H1 (cell line): ENCODE measurements around the gene AVL9. TPM values are rescaled to one million over a fixed set of nuclear protein-coding genes. Genes with fewer than 3 reads are reported as not detected.

ENCODE experiments used
- CTCF ChIA-PET: fragments of 300-600 bp; sonication (Branson Sonifier 250); formaldehyde crosslinking; loops from one replicate; lab custom pipeline; 2021; ENCODE audit not compliant: partially characterized antibody; lab: Charles Lee
- POLR2A ChIA-PET: fragments of 300-600 bp; sonication (Branson Sonifier 250); formaldehyde crosslinking; loops from one replicate; lab custom pipeline; 2021; ENCODE audit warnings: inconsistent platforms; ENCODE audit not compliant: partially characterized antibody; lab: Charles Lee
- DNase-seq, 2 experiments: peaks; one replicate each; pipeline versions ENCODE4 v3.0.0 to v3.0.0-alpha.2; 2010 to 2022; ENCODE audit warnings: low spot score in 2 of 2, low read depth in 1 of 2, mixed read lengths in 1 of 2
- FAIRE-seq: peaks from 2 replicates; lab custom pipeline; 2011; peaks lifted over from hg19 to GRCh38; lab: Jason Lieb, UNC
- H2AFZ ChIP-seq: 2 replicates; pipeline ENCODE4 v1.8.1; 2012; ENCODE audit warnings: low read length, inconsistent platforms
- H2AK5ac ChIP-seq: 2 replicates; pipeline ENCODE4 v1.6.1; 2013; ENCODE audit warnings: low read depth, low read length
- H2BK120ac ChIP-seq: replicated peaks from 2 replicates; pipeline ENCODE3; 2013; ENCODE audit warnings: low read depth, low read length, inconsistent platforms
- H2BK12ac ChIP-seq: 2 replicates; pipeline ENCODE4 v1.6.1; 2013; ENCODE audit warnings: low read depth, low read length
- H2BK15ac ChIP-seq: 2 replicates; pipeline ENCODE4 v1.6.1; 2013; ENCODE audit warnings: low read length
- H2BK20ac ChIP-seq: 2 replicates; pipeline ENCODE4 v1.6.1; 2013; ENCODE audit warnings: low read length
- H2BK5ac ChIP-seq: 2 replicates; pipeline ENCODE4 v1.6.1; 2013; ENCODE audit warnings: low read depth, low read length
- H3K14ac ChIP-seq: 2 replicates; pipeline ENCODE4 v1.6.1; 2013; ENCODE audit warnings: inconsistent platforms; ENCODE audit not compliant: insufficient read length
- H3K18ac ChIP-seq: 2 replicates; pipeline ENCODE4 v1.6.1; 2013; ENCODE audit warnings: low read length; ENCODE audit errors: extremely low read depth
- H3K23ac ChIP-seq: 2 replicates; pipeline ENCODE4 v1.6.1; 2013; ENCODE audit warnings: inconsistent platforms; ENCODE audit not compliant: insufficient read length
- H3K23me2 ChIP-seq: 2 replicates; pipeline ENCODE4 v1.6.1; 2013; ENCODE audit warnings: low read depth, low read length
- H3K27ac ChIP-seq: 2 replicates; pipeline ENCODE4 v1.6.1; 2011; ENCODE audit warnings: low read depth, low read length, inconsistent platforms
- H3K27me3 ChIP-seq, 4 experiments: replicated peaks in 1 of 4; 1 replicate in 1 of 4; 2 replicates in 3 of 4; pipeline versions ENCODE4 v1.6.1 to v1.8.1; 2011 to 2013; ENCODE audit warnings: low read length in 3 of 4, mild to moderate bottlenecking in 3 of 4, inconsistent platforms in 2 of 4, mixed read lengths in 2 of 4, moderate library complexity in 1 of 4; ENCODE audit not compliant: control insufficient read depth in 3 of 4, insufficient read depth in 3 of 4; ENCODE audit errors: extremely low read depth in 1 of 4
- H3K36me3 ChIP-seq, 4 experiments: 2 replicates each; pipeline versions ENCODE4 v1.6.1 to v1.8.1; 2011 to 2013; ENCODE audit warnings: mild to moderate bottlenecking in 4 of 4, low read length in 3 of 4, moderate library complexity in 2 of 4, control low read depth in 1 of 4, inconsistent platforms in 1 of 4; ENCODE audit not compliant: insufficient read depth in 4 of 4, control insufficient read depth in 2 of 4
- H3K4ac ChIP-seq: replicated peaks from 2 replicates; pipeline ENCODE3; 2013; ENCODE audit warnings: low read length, low read depth, mixed read lengths, inconsistent platforms; ENCODE audit not compliant: insufficient read length
- H3K4me1 ChIP-seq, 4 experiments: replicated peaks in 1 of 4; 1 replicate in 1 of 4; 2 replicates in 3 of 4; pipeline versions ENCODE4 v1.6.1 to v1.8.1; 2011 to 2013; ENCODE audit warnings: low read length in 3 of 4, inconsistent platforms in 2 of 4, mixed read lengths in 1 of 4; ENCODE audit not compliant: insufficient read depth in 4 of 4, control insufficient read depth in 3 of 4
- H3K4me2 ChIP-seq, 2 experiments: 2 replicates each; pipeline versions ENCODE4 v1.6.1 to v1.8.1; 2011 to 2013; ENCODE audit warnings: low read depth in 2 of 2, low read length in 2 of 2, control low read depth in 1 of 2, inconsistent platforms in 1 of 2, mild to moderate bottlenecking in 1 of 2; ENCODE audit not compliant: insufficient read depth in 1 of 2
- H3K4me3 ChIP-seq, 4 experiments: fragments of 200-600, 300-600 bp in 1 of 4; sonication (generic), shearing (Covaris generic), sonication (Bioruptor Twin) in 1 of 4; 2 replicates each; pipeline versions ENCODE4 v1.5.1 to v1.8.1; 2011 to 2016; ENCODE audit warnings: low read length in 4 of 4, low read depth in 3 of 4, control low read depth in 2 of 4, inconsistent platforms in 2 of 4, mild to moderate bottlenecking in 2 of 4, mixed read lengths in 1 of 4, moderate library complexity in 1 of 4; ENCODE audit not compliant: insufficient read depth in 2 of 4; ENCODE audit errors: extremely low read depth in 1 of 4
- H3K56ac ChIP-seq: replicated peaks from 2 replicates; pipeline ENCODE3; 2013; ENCODE audit warnings: low read depth, mild to moderate bottlenecking, mixed read lengths, low read length, inconsistent platforms; ENCODE audit not compliant: insufficient read length
- H3K79me1 ChIP-seq: 2 replicates; pipeline ENCODE4 v1.6.1; 2013; ENCODE audit warnings: low read depth, low read length, control low read depth
- H3K79me2 ChIP-seq, 2 experiments: 2 replicates each; pipeline versions ENCODE4 v1.6.1 to v1.8.1; 2012 to 2013; ENCODE audit warnings: low read length in 2 of 2, mild to moderate bottlenecking in 2 of 2, inconsistent platforms in 1 of 2; ENCODE audit not compliant: insufficient read depth in 2 of 2, control insufficient read depth in 1 of 2
- H3K9ac ChIP-seq, 4 experiments: replicated peaks in 1 of 4; 1 replicate in 1 of 4; 2 replicates in 3 of 4; pipeline versions ENCODE4 v1.6.1 to v1.8.1; 2011 to 2013; ENCODE audit warnings: low read depth in 3 of 4, low read length in 3 of 4, control low read depth in 2 of 4, mild to moderate bottlenecking in 2 of 4, moderate library complexity in 2 of 4, inconsistent platforms in 1 of 4; ENCODE audit errors: extremely low read depth in 1 of 4
- H3K9me3 ChIP-seq, 2 experiments: 2 replicates each; pipeline versions ENCODE4 v1.6.1 to v1.8.1; 2012 to 2013; ENCODE audit warnings: mild to moderate bottlenecking in 2 of 2, moderate library complexity in 2 of 2, control low read depth in 1 of 2, inconsistent platforms in 1 of 2, low read depth in 1 of 2, low read length in 1 of 2, mixed read lengths in 1 of 2; ENCODE audit not compliant: insufficient read depth in 2 of 2
- H4K20me1 ChIP-seq, 2 experiments: replicated peaks in 1 of 2; 2 replicates each; pipeline versions ENCODE3 to v1.8.1; 2011 to 2013; ENCODE audit warnings: inconsistent platforms in 2 of 2, low read length in 2 of 2, mild to moderate bottlenecking in 1 of 2; ENCODE audit not compliant: insufficient read depth in 2 of 2, control insufficient read depth in 1 of 2
- H4K5ac ChIP-seq: 2 replicates; pipeline ENCODE4 v1.6.1; 2013; ENCODE audit warnings: low read length, low read depth, mixed read lengths, inconsistent platforms; ENCODE audit not compliant: insufficient read length
- H4K8ac ChIP-seq: 2 replicates; pipeline ENCODE4 v1.8.0; 2013; ENCODE audit warnings: mild to moderate bottlenecking, moderate library complexity, low read length, inconsistent platforms; ENCODE audit not compliant: insufficient read depth; ENCODE audit errors: extremely low read depth
- H4K91ac ChIP-seq: replicated peaks from 2 replicates; pipeline ENCODE3; 2013; ENCODE audit warnings: low read length, mixed read lengths, inconsistent platforms; ENCODE audit not compliant: insufficient read length
- GTF2F1 ChIP-seq: IDR thresholded peaks from 2 replicates; pipeline ENCODE4 v1.6.1; 2012; ENCODE audit warnings: low read depth, low read length, improper control_type of control experiment, borderline replicate concordance
- JUN ChIP-seq: IDR thresholded peaks from 2 replicates; pipeline ENCODE4 v1.6.1; 2011; ENCODE audit warnings: low read depth, mild to moderate bottlenecking, improper control_type of control experiment, low read length
- KDM4A ChIP-seq: IDR thresholded peaks from one replicate; pipeline ENCODE4 v1.7.1; 2012; ENCODE audit warnings: low read depth, mild to moderate bottlenecking, moderate library complexity, low read length, inconsistent platforms; ENCODE audit not compliant: severe bottlenecking
- RFX5 ChIP-seq: IDR thresholded peaks from 2 replicates; pipeline ENCODE4 v1.6.1; 2011; ENCODE audit warnings: low read depth, low read length, improper control_type of control experiment, borderline replicate concordance
- WGBS, 2 experiments: shearing (Covaris generic) in 1 of 2; methylation state at CpG; one replicate each; pipeline versions ENCODE4 v1.1.6 to v1.1.7; 2013 to 2015; ENCODE audit warnings: low lambda C conversion rate in 2 of 2, mixed read lengths in 2 of 2, inconsistent platforms in 1 of 2, low coverage in 1 of 2, missing lambda C conversion rate in 1 of 2; ENCODE audit not compliant: insufficient replicate concordance in 2 of 2, insufficient coverage in 1 of 2, insufficient read length in 1 of 2; ENCODE audit errors: extremely low coverage in 1 of 2, missing lambda C conversion rate in 1 of 2; 5-methylcytosine and 5-hydroxymethylcytosine counted together
- polyA plus RNA-seq, 7 experiments: library from polyadenylated mRNA; depleted of rRNA in 3 of 7; stranded (reverse) in 5 of 7; unstranded in 2 of 7; fragments of >200 nt in 5 of 7; fragments of 200-250 nt in 2 of 7; gene quantifications; 1 replicate in 5 of 7; 2 replicates in 1 of 7; 4 replicates in 1 of 7; pipeline versions ENCODE4 v1.2.1 to v1.2.3, GENCODE V29; 2011 to 2013; ENCODE audit warnings: missing spikeins in 2 of 7, mixed read lengths in 2 of 7
- total RNA-seq: library from RNA; stranded (reverse); fragmentation: NEBNext Ultra II Directional; extraction: Animal tissue kit (Norgen Biotek cat#: 25700); gene quantifications from 2 replicates; pipeline ENCODE4 v1.2.1, GENCODE V29; 2021

The AVL9 gene
- total and polyA plus RNA-seq, 2 of the 8 experiments (the other 6 are each of a cell fraction or from before 2014, with no cell fraction given) = 15.5 to 42.1 TPM

GRCh38 chr7:32458025-32458424 is 37.3 kb upstream of the AVL9 start:
- peaks cover 0 to 5% of the 10 kb centered on the region in 2 experiments; a peak in 1 of 4 replicates for H3K9me3 ChIP-seq
- H4K8ac ChIP-seq = no peak overlapping the region
- no peak overlapping the region for H3K4me2 ChIP-seq
- H2BK15ac ChIP-seq = no peak overlapping the region
- 97% methylated on average over 3 of the region's 3 CpGs; no CpG with 5 or more reads in 1 of the 2 experiments for WGBS, 2 experiments
- H2AFZ ChIP-seq = no peak overlapping the region
- H3K18ac ChIP-seq = no peak overlapping the region
- no peak overlapping the region for H3K23ac ChIP-seq
- no peaks in the 10 kb centered on the region for H3K4me1 ChIP-seq
- H3K56ac ChIP-seq = no peak overlapping the region
- H2AK5ac ChIP-seq = no peak overlapping the region
- H3K79me2 ChIP-seq = no peaks in the 10 kb centered on the region
- no peak for FAIRE-seq
- POLR2A ChIA-PET = no interaction called here
- H3K27me3 ChIP-seq = no peaks in the 10 kb centered on the region
- H3K36me3 ChIP-seq = no peaks in the 10 kb centered on the region
- no peaks in the 10 kb centered on the region for H3K79me1 ChIP-seq
- no peak overlapping the region for H3K14ac ChIP-seq
- no peak overlapping the region for H2BK120ac ChIP-seq
- no peak overlapping the region for H4K5ac ChIP-seq
- H3K4me3 ChIP-seq = no peak overlapping the region
- no peak for TF ChIP-seq GTF2F1
- no peak for TF ChIP-seq KDM4A
- no peak for TF ChIP-seq JUN
- no peak for TF ChIP-seq RFX5
- TF ChIP-seq, all 59 proteins: peak for 0
- no peak overlapping the region for H2BK20ac ChIP-seq
- H3K9ac ChIP-seq = no peak overlapping the region
- no peak overlapping the region for H2BK12ac ChIP-seq
- no peaks in the 10 kb centered on the region for H4K20me1 ChIP-seq
- no peaks in the 10 kb centered on the region for H3K23me2 ChIP-seq
- no peak overlapping the region for H3K27ac ChIP-seq
- no peak overlapping the region for H2BK5ac ChIP-seq
- DNase-seq = peak in 1 of 2 experiments; percentile 14
- CTCF ChIA-PET = interaction anchor here (0.7 to 1.7 kb wide), 3 partner anchors 30 to 247 kb away, joined by 3 to 6 read pairs (median 4); no protein-coding TSS in a partner anchor
- no peak overlapping the region for H4K91ac ChIP-seq
- H3K4ac ChIP-seq = no peak overlapping the region
